ENCODE data around the gene ZNF273. TPM values are rescaled to one million over a fixed set of nuclear protein-coding genes. Genes with fewer than 3 reads are reported as not detected.

Gene ZNF273
- total and polyA plus RNA-seq, 10 donors, result 2.4 to 10.4 (median 6.1) TPM

- Histone ChIP-seq H3K4me3 (no peak overlapping the region), H3K4me1 (peaks cover 9 to 34% (median 18%) of the 10 kb centered on the region in 6 donors), H3K36me3 (no peaks in the 10 kb centered on the region), H3K9me3 (peaks cover 0 to 33% (median 0%) of the 10 kb centered on the region in 8 donors), H3K27me3 (replicated peaks in 1 of 7) (peaks cover 0 to 82% (median 26%) of the 10 kb centered on the region in 7 donors), H3K27ac (no peak overlapping the region)
- DNase-seq, result no peak
- TF ChIP-seq POLR2AphosphoS5 (IDR thresholded peaks at IDR 0.05) (no peak), POLR2A (IDR thresholded peaks at IDR 0.05) (no peak), CTCF (IDR thresholded peaks at IDR 0.05 in 8 of 11, conservative IDR thresholded peaks at IDR 0.05 in 3 of 11) (no peak)
- WGBS, 5 donors, result 90 to 97% (median 93%) methylated on average over 5 of the region's 5 CpGs
- intact Hi-C loops (cut with DNase I; ENCODE audit: low total_unique reads), result no loop called here
These were observed 17.4 kb upstream of the ZNF273 start for GRCh38 chr7:64885520-64886240.

GRCh38 chr7:64886956-64887545 lies 16.0 kb upstream of the ZNF273 start:
- Histone ChIP-seq H3K4me3 (no peak overlapping the region), H3K9me3 (peaks cover 0 to 19% (median 0%) of the 10 kb centered on the region in 8 donors), H3K27ac (no peak overlapping the region), H3K27me3 (replicated peaks in 1 of 7) (peaks cover 0 to 73% (median 23%) of the 10 kb centered on the region in 7 donors), H3K4me1 (peaks cover 9 to 31% (median 18%) of the 10 kb centered on the region in 6 donors), H3K36me3 (no peaks in the 10 kb centered on the region)
- TF ChIP-seq CTCF (IDR thresholded peaks at IDR 0.05 in 8 of 11, conservative IDR thresholded peaks at IDR 0.05 in 3 of 11) (no peak), POLR2AphosphoS5 (IDR thresholded peaks at IDR 0.05) (no peak), POLR2A (IDR thresholded peaks at IDR 0.05) (no peak)
- WGBS, 5 donors, result 70 to 80% (median 79%) methylated on average over 4 of the region's 4 CpGs
- no peak for DNase-seq
- intact Hi-C loops (cut with DNase I; ENCODE audit: low total_unique reads), result no loop called here

- peak in 1 of 3 donors; percentile 20 for TF ChIP-seq POLR2AphosphoS5 (IDR thresholded peaks at IDR 0.05)
- peak in 9 of 11 experiments; percentile 14 to 64 (median 51) for TF ChIP-seq CTCF (IDR thresholded peaks at IDR 0.05 in 8 of 11, conservative IDR thresholded peaks at IDR 0.05 in 3 of 11)
- no peak for TF ChIP-seq POLR2A (IDR thresholded peaks at IDR 0.05)
- H3K4me1 ChIP-seq, result peaks cover 9 to 23% (median 18%) of the 10 kb centered on the region in 6 donors
- 14 to 20% (median 15%) methylated on average over 13 of the region's 13 CpGs for WGBS, 5 donors
- peak overlapping the region in 1 of 8 donors; percentile 53 for H3K27ac ChIP-seq
- peaks cover 0 to 64% (median 14%) of the 10 kb centered on the region in 7 donors for H3K27me3 ChIP-seq (replicated peaks in 1 of 7)
- H3K9me3 ChIP-seq, result peaks cover 0 to 12% (median 0%) of the 10 kb centered on the region in 8 donors
- no peaks in the 10 kb centered on the region for H3K36me3 ChIP-seq
- H3K4me3 ChIP-seq, result peak overlapping the region; percentile 31 to 68 (median 44)
- intact Hi-C loops (cut with DNase I; ENCODE audit: low total_unique reads), result no loop called here
- no peak for DNase-seq
These were observed 15.1 kb upstream of the ZNF273 start for GRCh38 chr7:64887756-64888508.

All from spleen (tissue), 11 donors.